VCaP (cell line): Measurements from ENCODE around the gene CA7.
A peak's percentile ranks its signal among the peaks of the same experiment; 100 is the strongest.

ENCODE experiments used
- H3K27ac ChIP-seq: fragments of 450-650 bp; 2 replicates; pipeline ENCODE4 v1.5.1; 2017
- TF ChIP-seq, protein P1 (sequence below): fragments of 450-650 bp; conservative IDR thresholded peaks from 2 replicates; pipeline ENCODE4 v1.5.1; 2017; ENCODE audit warnings: mild to moderate bottlenecking, moderate library complexity

Gene CA7

DNA sequence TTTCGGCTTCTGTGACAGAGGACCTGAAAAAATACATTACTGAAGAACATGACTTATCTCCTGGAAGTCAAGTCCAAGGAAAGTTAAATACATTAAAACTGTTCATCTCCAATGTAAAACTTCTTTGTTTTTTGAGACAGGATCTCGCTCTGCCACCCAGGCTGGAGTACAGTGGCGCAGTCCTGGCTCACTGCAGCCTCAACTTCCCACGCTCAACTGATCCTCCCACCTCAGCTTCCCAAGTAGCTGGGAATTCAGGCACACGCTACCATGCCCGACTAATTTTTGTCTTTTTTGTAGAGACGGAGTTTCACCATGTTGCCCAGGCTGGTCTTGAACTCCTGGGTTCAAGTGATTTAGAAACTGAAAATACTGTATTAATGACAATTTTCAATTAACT lies 33.2 kb upstream of the CA7 start:
- H3K27ac ChIP-seq = no peak overlapping the region
- TF ChIP-seq, protein P1, sequence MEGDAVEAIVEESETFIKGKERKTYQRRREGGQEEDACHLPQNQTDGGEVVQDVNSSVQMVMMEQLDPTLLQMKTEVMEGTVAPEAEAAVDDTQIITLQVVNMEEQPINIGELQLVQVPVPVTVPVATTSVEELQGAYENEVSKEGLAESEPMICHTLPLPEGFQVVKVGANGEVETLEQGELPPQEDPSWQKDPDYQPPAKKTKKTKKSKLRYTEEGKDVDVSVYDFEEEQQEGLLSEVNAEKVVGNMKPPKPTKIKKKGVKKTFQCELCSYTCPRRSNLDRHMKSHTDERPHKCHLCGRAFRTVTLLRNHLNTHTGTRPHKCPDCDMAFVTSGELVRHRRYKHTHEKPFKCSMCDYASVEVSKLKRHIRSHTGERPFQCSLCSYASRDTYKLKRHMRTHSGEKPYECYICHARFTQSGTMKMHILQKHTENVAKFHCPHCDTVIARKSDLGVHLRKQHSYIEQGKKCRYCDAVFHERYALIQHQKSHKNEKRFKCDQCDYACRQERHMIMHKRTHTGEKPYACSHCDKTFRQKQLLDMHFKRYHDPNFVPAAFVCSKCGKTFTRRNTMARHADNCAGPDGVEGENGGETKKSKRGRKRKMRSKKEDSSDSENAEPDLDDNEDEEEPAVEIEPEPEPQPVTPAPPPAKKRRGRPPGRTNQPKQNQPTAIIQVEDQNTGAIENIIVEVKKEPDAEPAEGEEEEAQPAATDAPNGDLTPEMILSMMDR = no peak

DNA sequence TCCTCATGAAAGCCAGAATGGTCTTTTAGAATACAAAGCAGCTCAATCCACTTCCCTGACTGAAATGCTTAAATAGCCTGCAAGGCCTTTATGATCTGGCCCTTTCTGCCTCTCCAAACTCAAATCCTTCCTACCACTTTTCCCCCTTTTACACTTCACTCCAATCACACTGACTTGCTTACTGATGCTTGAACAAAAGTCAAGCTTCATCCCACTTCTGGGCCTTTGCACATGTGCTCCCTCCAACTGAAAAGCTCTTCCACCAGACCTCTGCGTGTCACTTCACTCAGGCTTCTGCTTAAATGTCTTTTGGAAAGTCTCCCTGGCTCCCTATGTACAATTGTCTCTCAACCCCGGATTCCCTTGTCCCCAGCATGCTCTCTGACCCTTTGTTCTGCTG lies 29.5 kb upstream of the CA7 start:
- no peak overlapping the region for H3K27ac ChIP-seq
- TF ChIP-seq, protein P1 = no peak

DNA sequence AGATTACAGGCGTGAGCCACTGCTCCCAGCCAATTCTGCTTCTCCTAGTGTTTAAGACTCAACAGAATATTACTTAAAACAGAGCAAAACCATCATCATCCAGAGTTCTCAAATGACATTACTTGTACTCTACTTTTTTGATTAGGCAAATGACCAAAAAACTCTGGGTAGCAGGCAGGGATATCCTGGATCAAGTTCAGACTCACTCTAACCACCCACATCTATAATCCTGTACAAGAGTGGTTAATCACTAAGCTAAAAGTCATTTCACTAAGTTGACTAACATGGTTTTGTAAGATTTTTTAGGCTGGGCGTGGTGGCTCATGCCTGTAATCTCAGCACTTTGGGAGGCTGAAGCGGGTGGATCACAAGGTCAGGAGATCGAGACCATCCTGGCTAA lies 20.2 kb upstream of the CA7 start:
- TF ChIP-seq, protein P1 = no peak
- no peak overlapping the region for H3K27ac ChIP-seq

DNA sequence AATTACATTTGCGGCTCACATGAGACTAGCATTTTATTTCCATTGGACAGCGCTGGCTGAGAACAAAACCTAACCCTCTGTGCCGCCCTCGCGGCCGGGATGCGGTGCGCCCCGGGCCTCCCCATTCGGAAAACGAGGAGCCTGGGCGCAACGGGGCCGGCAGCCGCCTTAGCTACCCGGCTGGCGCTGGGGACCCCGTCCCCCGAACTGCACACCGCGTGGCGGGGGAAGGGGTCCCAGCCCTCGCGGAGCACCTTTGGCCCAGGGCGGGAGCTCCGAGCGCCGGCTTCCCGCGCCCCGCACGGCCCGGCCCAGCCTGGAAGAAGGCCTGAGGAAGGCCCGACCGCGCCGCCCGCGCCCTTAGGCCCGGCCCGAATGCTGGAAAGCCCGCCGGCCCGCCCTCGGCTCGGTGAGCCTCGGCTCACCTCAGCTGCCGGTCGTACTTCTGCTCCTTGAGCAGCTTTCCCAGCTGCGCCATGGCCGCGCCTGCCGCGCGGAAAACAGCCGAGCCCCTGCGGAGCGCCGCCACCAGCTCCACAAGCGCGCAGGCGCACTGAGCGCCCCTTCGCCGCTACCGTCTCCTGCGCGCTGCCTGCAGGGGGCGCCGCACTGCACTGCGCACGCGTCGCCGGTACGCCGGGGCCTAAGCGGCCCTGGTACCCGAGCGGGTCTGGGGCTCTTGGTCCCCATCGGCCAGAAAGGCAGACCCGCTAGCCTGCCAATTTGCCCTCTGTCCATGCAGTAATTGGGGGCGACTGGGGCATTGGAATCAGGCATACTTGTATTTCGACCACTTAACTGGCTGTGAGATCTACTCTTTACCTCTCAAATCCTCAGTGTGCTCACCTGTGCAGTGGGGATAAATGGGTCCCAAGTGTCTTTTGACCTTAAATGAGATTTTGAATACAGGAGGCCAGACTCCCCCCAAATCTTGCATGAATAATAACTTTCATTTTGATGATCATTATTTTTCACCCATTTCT lies 13.5 kb upstream of the CA7 start, which contains the start of gene NAE1:
Gene NAE1, minus strand, starts transcription at position 555 of the 983 bp plus-strand sequence. Its CDS starts 77 bp downstream, at position 478.
- TF ChIP-seq, protein P1 = peak; percentile 92
- peak within 1 kb of the TSS; percentile 79 for H3K27ac ChIP-seq

DNA sequence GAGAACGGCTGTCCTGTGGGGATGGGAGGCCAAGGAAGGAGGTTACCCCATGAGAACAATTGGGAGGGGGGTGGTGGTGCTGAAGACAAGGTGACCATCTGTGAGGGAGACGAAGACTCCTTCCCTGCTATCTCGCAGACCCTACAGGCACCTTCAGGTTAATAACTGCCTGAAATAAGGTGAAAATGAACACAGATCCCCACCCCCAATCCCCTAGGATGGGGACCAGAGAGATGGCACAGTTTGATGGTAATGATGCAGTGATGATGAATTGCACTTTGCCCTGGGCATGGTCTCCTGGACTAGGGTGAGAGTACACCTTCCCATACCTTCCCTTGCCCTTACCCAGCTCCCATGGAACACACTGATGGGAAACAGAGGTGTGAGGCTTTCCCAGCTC lies 12.0 kb upstream of the CA7 start:
- TF ChIP-seq, protein P1 = no peak
- H3K27ac ChIP-seq = no peak overlapping the region

DNA sequence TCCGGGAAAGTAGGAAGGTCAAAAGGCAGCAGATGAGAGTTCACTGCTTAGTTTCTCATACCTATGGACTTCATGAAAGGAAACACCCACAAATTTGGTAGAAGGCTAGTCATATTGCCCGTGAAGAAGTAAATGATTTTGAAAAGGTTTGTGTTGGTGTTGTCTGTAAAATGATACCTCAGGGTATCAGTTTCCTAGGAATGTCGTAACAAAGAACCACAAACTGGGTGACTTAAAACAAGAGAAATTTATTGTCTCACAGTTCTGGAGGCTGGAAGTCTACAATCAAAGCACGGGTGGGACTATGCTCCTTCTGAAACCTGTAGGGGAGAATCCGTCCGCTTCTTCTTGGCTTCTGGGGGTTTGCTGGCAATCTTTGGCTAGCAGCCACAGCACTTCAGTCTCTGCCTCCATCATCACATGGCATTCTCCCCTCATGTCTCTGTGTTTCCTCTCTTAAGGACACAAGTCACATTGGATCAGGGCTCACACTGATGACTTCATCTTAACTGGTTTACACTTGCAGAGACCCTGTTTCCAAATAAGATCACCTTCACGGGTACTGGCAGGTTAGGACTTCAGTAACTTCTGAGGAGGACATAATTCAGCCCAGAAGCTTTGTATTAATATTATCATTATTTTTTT lies 11.4 kb upstream of the CA7 start:
- TF ChIP-seq, protein P1 = no peak
- no peak overlapping the region for H3K27ac ChIP-seq

DNA sequence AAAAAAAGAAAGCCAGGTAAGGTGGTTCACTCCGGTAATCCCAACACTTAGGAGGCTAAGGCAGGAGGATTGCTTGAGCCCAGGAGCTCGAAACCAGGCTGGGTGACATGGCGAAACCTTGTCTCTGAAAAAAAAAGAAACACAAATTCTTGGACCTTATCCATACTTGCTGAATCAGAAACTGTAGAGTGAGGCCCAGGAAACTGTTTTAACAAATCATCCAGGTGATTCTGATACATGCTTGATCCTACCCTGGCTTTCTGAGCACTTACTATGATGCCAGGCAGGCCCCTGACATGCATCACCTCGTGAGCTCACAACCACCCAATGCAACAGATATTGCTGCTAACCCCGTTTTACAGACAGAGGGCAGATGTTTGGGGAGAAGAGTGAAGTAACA lies 9.5 kb upstream of the CA7 start:
- TF ChIP-seq, protein P1 = no peak
- no peak overlapping the region for H3K27ac ChIP-seq
